Activated naive CD8-positive, alpha-beta T cell (primary cell): ENCODE measurements around the gene COQ9.

Source experiments
- H3K27ac Mint-ChIP-seq: one replicate; pipeline ENCODE4 v1.8.0; 2021; ENCODE audit warnings: mixed read lengths
- H3K27me3 Mint-ChIP-seq: one replicate; pipeline ENCODE4 v1.8.0; 2021; ENCODE audit warnings: mixed read lengths
- H3K36me3 Mint-ChIP-seq: one replicate; pipeline ENCODE4 v1.8.0; 2021; ENCODE audit warnings: mixed read lengths
- H3K4me1 Mint-ChIP-seq: one replicate; pipeline ENCODE4 v1.8.0; 2021; ENCODE audit warnings: low read depth, mixed read lengths
- H3K4me3 Mint-ChIP-seq: one replicate; pipeline ENCODE4 v1.8.0; 2021; ENCODE audit warnings: mild to moderate bottlenecking, mixed read lengths
- H3K9me3 Mint-ChIP-seq: one replicate; pipeline ENCODE4 v1.8.0; 2021; ENCODE audit warnings: low read depth, mixed read lengths

The COQ9 gene

DNA sequence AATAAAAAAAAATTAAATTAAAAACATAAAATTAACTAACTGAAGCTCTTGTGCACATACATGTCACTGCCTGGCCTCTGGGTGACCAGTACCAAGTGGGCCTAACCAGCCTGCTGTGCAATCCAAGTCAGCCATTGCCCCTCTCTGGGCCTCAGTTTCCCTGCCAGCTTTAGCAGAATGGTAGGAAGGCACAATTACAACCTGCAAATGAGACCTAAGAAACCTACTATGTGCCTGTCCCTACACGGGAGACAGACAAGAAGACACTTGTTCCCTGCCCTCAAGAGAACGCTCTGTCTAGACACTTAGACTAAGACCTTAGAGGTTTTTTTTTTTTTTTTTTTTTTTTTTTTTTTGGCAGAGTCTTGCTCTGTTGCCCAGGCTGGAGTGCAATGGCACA is 1.8 kb upstream of the COQ9 start:
- Mint-ChIP-seq H3K36me3 (peaks cover 8% of the 10 kb centered on the region), H3K9me3 (no peaks in the 10 kb centered on the region), H3K4me1 (peaks cover 42% of the 10 kb centered on the region), H3K27ac (no peak overlapping the region), H3K27me3 (no peaks in the 10 kb centered on the region), H3K4me3 (peak overlapping the region; percentile 67)

DNA sequence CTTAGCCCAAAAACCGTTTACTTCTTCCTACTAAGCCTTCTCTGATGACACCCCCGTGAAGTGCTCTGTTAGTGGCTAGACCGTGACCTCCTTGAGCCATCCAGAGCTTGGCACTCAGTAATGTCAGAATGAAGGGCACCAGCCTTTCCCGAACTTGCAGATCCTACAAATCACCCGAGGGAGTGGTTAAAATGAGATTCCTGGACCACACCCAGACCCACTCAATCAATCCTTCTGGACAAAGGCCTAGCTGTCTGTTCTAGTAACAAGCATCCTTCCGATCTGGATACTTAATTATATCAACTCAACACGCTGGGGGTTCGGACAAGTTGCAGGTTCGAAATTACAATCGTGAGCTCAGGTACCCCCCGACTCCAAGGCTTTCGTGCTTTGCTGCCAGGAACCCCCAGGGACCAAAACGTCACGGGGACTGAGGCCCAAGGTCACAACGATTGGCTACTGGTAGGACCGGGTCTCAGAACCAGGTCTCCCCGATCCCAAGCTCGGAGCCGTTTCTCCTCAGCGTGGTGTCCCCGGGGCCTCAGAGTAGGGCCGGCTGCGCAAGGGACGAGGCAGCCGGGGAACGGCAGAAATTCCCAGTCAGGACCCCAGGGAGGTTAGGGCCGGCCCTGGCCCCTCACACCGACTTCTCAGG is 621 bp upstream of the COQ9 start:
- H3K4me1 Mint-ChIP-seq: peaks cover 39% of the 10 kb centered on the region
- H3K27me3 Mint-ChIP-seq: no peaks in the 10 kb centered on the region
- peak overlapping the region; percentile 91 for H3K27ac Mint-ChIP-seq
- peak overlapping the region; percentile 94 for H3K4me3 Mint-ChIP-seq
- H3K36me3 Mint-ChIP-seq: peaks cover 1% of the 10 kb centered on the region
- no peaks in the 10 kb centered on the region for H3K9me3 Mint-ChIP-seq

DNA sequence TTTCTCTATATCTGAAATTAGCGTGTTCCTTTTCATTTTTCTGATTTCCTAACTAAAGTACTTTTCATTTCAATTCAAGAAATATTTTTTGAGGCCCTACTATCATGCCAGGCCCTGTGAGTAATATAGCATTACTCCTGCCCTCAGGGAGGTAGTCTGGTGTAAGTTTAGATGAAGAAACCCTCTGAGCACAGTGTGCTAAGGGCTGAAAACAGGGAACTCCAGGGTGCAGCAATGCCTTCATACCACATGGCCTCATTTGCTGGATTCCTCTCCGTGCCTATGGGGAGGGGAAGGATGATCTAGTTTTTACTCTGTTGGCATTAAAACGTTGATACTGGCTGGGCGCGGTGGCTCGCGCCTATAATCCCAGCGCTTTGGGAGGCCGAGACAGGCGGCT is 4.7 kb downstream of the COQ9 start:
- Mint-ChIP-seq H3K4me1 (peaks cover 14% of the 10 kb centered on the region), H3K27me3 (no peaks in the 10 kb centered on the region), H3K36me3 (peaks cover 3% of the 10 kb centered on the region), H3K27ac (no peak overlapping the region), H3K9me3 (no peaks in the 10 kb centered on the region), H3K4me3 (no peak overlapping the region)

DNA sequence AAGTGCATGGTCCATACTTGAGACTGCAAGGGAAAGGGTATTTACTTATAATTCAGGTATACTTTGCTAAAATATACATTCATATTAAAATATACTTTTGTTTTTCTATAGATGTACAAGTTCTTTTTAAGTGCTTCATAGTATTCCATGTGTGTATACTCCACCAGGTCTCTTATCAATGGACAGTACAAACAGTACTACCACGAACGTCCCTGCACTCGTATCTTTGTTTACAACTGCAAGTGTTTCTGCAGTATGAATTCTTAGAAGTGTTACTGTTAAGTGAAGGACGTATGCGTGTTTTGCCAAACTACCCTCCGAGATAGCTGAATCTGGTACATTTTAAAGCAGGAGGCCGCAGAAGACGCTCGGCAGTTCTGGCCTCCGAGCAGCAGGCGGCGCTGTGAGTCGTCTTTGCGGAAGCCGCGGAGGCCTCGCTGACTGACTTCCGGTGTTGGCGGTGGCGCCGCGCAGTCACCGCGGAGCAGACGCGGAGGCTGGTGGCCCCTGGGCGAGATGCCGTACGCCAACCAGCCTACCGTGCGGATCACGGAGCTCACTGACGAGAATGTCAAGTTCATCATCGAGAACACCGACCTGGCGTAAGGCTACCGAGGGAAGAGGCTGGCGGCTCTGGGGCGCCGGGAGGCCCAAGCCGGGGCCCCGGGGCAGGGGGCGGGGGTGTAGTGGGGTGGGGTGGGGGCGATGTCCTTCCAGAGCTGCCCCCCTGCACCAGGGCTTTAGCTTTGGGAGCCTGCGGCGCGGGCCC is 15.1 kb downstream of the COQ9 start, which contains the start of gene POLR2C:
Gene POLR2C (plus strand): TSS at position 471 of the 769 bp plus-strand sequence. CDS start 46 bp downstream, at position 517.
- no peaks in the 10 kb centered on the region for H3K27me3 Mint-ChIP-seq
- peak within 1 kb of the TSS; percentile 100 for H3K27ac Mint-ChIP-seq
- H3K36me3 Mint-ChIP-seq: peaks cover 8% of the 10 kb centered on the region
- peak within 1 kb of the TSS; percentile 100 for H3K4me3 Mint-ChIP-seq
- H3K9me3 Mint-ChIP-seq: no peaks in the 10 kb centered on the region
- peaks cover 30% of the 10 kb centered on the region for H3K4me1 Mint-ChIP-seq

DNA sequence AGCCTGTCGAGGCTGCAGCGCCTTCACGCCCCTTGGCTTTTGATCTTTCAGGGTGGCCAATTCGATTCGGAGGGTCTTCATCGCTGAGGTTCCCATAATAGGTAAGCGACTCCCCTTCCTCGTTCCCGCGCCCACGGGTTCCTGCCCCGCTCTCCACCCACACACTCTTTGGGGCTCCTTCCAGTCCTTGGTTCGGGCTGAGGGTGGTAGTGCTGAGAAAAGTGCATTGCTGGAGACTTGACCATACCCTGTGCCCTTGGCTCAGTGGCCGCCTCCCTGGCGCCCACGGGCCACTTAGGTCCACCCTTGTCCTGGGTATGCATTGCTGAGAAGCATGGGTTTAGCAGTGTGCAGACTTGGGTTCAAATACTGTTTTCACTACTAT is 15.7 kb downstream of the COQ9 start:
- peak overlapping the region; percentile 100 for H3K4me3 Mint-ChIP-seq
- H3K9me3 Mint-ChIP-seq: no peaks in the 10 kb centered on the region
- peak overlapping the region; percentile 100 for H3K27ac Mint-ChIP-seq
- no peaks in the 10 kb centered on the region for H3K27me3 Mint-ChIP-seq
- peaks cover 8% of the 10 kb centered on the region for H3K36me3 Mint-ChIP-seq
- H3K4me1 Mint-ChIP-seq: peaks cover 30% of the 10 kb centered on the region

DNA sequence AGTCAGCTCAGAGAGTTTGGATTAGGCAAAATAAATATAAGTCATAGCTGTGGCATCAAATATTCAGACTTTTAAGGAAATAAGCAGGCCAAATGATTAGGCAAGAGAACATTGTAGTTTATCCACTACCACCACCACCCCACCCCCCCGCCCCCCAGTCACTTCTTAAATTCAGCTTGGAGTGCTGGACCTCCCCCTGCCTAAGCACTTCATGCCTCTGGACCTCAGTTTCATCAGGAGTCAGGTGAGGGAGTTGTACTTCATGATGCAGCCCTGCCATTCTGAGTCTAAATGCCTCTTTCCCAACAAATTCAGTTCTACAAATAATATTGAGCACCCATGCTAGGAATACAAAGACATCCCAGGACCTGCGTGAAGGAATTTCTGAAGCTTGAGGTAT is 17.2 kb downstream of the COQ9 start:
- Mint-ChIP-seq H3K36me3 (peaks cover 9% of the 10 kb centered on the region), H3K4me1 (peaks cover 30% of the 10 kb centered on the region), H3K27ac (no peak overlapping the region), H3K27me3 (no peaks in the 10 kb centered on the region), H3K9me3 (no peaks in the 10 kb centered on the region), H3K4me3 (peak overlapping the region; percentile 100)

DNA sequence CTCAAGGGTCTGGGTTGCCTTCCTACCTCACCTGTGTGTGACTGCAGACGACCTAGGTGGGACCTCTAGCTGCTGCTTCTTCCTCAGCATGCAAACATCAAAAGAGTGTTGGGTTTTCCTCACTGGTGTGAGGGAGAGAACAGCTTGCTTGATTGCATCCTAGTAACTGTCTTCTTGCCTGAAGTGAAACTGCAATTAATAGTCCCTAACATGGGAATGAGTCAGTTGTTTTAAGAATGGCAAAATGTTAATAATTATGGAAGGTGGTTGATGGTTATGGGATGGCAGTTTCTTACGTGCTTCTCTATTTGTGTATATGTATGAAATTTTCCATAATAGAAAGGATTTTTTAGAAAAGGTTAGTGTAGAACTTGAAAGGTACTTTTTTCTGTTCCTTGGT is 21.1 kb downstream of the COQ9 start:
- no peaks in the 10 kb centered on the region for H3K9me3 Mint-ChIP-seq
- peaks cover 23% of the 10 kb centered on the region for H3K4me1 Mint-ChIP-seq
- H3K27me3 Mint-ChIP-seq: no peaks in the 10 kb centered on the region
- peaks cover 8% of the 10 kb centered on the region for H3K36me3 Mint-ChIP-seq
- no peak overlapping the region for H3K4me3 Mint-ChIP-seq
- H3K27ac Mint-ChIP-seq: peak overlapping the region; percentile 17

DNA sequence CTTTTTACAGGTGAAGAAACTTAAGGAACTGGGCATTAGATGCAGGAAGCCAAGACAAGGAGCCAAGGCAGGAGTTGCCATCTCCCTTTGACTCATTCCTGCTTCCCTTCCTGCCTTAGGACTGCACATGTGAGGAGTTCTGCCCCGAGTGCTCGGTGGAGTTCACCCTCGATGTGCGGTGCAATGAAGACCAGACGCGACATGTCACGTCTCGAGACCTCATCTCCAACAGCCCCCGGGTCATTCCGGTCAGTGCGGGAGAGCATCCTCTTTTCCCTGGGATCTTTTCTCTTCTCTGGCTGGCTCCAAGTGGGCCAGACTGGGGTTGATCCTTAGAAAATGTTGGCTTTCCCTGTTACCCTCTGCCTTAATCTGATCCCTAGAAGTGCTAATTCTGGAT is 21.8 kb downstream of the COQ9 start:
- Mint-ChIP-seq H3K36me3 (peaks cover 7% of the 10 kb centered on the region), H3K4me3 (no peak overlapping the region), H3K4me1 (peaks cover 16% of the 10 kb centered on the region), H3K27ac (no peak overlapping the region), H3K9me3 (no peaks in the 10 kb centered on the region), H3K27me3 (no peaks in the 10 kb centered on the region)

DNA sequence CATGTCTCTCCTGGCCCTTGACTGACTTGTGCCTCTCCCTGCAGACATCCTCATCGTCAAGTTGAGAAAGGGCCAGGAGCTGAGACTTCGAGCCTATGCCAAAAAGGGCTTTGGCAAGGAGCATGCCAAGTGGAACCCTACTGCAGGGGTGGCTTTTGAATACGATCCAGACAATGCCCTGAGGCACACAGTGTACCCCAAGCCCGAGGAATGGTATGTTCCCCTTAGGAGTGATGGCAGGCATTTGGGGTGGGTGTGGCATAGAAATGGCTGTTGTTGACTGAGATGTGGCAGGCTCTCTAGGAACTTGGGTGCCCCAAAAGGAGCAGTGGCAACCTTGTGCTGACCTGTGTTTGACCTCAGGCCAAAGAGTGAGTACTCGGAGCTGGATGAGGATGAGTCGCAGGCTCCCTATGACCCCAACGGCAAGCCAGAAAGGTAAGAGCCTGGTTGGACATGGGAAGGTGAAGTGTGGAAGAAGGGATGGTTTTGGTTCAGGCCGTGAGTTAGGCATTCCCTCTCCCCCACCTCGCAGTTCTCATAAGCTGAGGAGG is 22.7 kb downstream of the COQ9 start:
- H3K36me3 Mint-ChIP-seq: peaks cover 4% of the 10 kb centered on the region
- peaks cover 10% of the 10 kb centered on the region for H3K4me1 Mint-ChIP-seq
- H3K27ac Mint-ChIP-seq: no peak overlapping the region
- H3K27me3 Mint-ChIP-seq: no peaks in the 10 kb centered on the region
- no peaks in the 10 kb centered on the region for H3K9me3 Mint-ChIP-seq
- no peak overlapping the region for H3K4me3 Mint-ChIP-seq

DNA sequence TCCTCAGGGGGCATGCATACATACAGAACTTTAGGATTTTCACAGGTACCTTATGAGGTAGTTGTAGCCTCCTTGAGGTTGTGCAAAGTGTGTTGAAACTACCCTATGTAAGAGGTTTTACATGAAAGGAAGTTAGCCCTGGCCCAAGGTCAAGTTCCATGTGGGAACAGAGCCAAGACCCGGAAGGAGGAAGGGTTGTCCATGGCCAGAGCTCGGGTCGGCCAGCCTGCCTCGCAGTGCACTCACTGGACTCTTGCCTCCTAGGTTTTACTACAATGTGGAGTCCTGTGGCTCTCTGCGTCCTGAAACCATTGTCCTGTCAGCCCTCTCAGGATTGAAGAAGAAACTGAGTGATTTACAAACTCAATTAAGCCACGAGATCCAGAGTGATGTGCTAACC is 23.4 kb downstream of the COQ9 start:
- no peaks in the 10 kb centered on the region for H3K9me3 Mint-ChIP-seq
- H3K4me3 Mint-ChIP-seq: no peak overlapping the region
- H3K4me1 Mint-ChIP-seq: peaks cover 5% of the 10 kb centered on the region
- H3K27me3 Mint-ChIP-seq: no peaks in the 10 kb centered on the region
- peaks cover 2% of the 10 kb centered on the region for H3K36me3 Mint-ChIP-seq
- H3K27ac Mint-ChIP-seq: no peak overlapping the region

DNA sequence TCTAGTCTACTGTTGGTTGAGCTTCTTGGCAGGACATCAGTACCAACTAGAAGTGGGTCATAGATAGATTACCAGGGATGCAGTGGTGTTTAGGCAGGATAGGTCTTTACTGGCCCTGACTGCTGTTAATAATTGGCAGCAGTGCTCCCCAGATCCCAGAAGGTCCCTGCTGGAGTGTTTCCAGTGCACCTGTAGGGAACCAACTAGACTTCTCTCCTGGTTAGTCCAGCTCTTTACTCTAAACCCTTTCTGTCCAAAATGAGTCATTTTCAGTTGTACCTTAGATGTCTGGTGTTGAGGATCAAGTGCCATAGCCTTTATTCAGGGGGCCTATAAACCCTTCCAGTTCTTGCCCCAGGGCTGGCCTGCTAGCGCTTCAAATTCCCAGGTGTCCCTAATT is 23.9 kb downstream of the COQ9 start:
- Mint-ChIP-seq H3K9me3 (no peaks in the 10 kb centered on the region), H3K27ac (no peak overlapping the region), H3K27me3 (no peaks in the 10 kb centered on the region), H3K4me1 (peaks cover 6% of the 10 kb centered on the region), H3K4me3 (no peak overlapping the region), H3K36me3 (peaks cover 2% of the 10 kb centered on the region)

DNA sequence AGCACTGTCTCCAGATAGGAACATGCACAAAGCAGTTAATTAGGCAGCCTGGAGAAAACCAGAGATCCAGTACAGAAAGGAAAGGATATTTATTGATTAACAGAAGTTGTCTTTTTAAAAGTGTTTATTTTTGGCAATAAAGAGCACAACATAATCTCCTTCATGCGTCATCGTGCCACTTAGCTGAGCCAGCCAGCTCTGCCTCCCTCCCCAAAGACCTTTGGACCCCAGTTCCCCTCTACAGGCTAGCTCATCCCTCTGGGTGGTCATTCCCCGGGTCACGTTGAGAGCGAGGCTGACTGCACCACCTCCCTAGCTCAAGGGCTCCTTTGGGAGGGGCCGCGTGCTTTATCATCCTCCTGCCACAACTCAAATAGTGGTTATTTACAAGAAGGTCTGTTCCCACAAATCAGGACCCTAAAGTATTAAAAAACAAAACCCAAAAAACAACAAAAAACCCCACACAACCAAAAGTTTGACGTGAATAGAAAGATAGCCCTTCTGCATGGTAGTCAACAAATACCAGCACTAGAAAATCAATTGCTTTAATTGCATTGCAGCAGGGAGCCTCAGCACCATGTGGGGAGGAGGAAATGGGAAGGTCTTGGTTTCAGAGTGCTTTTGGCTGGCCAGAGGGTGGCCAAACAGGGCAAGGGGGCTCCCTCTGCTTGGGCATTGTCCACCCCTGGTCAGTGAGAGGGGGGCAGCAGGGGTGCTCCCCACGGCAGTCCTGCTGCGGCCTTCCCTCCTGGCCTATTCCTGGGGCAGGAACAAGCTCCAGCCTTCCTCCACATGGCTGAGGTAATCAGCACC is 24.8 kb downstream of the COQ9 start:
- H3K27ac Mint-ChIP-seq: peak overlapping the region; percentile 75
- peaks cover 10% of the 10 kb centered on the region for H3K4me1 Mint-ChIP-seq
- no peak overlapping the region for H3K4me3 Mint-ChIP-seq
- no peaks in the 10 kb centered on the region for H3K9me3 Mint-ChIP-seq
- peaks cover 2% of the 10 kb centered on the region for H3K36me3 Mint-ChIP-seq
- H3K27me3 Mint-ChIP-seq: no peaks in the 10 kb centered on the region

DNA sequence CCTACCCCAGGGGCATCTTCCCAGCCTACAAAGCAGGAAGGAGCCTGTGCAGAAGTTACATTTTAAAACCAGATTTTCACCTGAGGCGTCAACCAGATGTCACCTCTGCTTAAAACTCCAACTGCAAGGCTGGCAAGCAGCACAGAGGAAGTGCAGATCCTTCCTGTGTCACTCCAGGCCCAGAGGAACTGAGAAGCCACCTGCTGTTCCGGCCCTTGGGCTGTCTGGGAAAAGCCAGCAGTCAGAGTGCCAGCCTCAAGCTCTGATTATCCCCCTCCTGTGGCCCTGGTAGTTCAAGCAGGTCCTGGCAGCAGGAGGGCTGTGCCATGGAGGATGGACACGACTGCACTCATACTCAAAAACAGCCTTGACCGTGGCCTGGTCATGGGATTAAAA is 25.4 kb downstream of the COQ9 start:
- Mint-ChIP-seq H3K27ac (no peak overlapping the region), H3K9me3 (no peaks in the 10 kb centered on the region), H3K4me3 (no peak overlapping the region), H3K27me3 (no peaks in the 10 kb centered on the region), H3K4me1 (peaks cover 10% of the 10 kb centered on the region), H3K36me3 (peaks cover 2% of the 10 kb centered on the region)

DNA sequence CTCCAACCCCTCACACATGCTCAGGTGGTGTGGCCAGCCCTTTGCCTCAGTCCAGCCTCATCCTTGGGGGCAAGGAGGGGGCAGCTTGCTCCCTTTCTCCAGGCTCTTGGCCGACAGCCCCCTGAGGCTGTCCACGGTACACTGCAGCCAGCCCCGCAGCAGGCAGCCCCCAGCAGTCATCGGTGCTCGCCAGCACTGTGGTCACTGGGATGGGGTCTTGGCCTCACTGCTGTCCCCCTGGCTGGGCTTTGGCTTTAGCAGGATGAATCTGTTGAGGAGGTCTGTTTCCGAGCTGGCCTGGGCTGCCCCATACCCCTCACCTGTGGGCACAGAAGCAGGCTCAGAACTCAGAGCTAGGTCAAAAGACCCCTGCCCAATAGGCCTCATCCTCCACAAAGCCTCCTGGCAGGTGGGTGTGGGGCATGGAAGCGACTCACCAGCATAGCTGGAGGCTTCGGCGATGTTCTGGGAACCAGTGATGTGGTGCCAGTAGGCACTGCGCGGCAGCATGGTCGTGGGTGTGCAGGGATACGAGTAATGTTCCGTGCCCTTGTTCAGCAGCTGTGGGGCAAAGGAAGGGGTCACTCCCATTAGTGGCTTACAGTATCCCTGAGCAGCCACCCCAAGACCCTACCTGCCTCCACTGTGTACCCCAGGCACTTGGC is 26.0 kb downstream of the COQ9 start:
- no peaks in the 10 kb centered on the region for H3K27me3 Mint-ChIP-seq
- peaks cover under 1% of the 10 kb centered on the region for H3K36me3 Mint-ChIP-seq
- peaks cover 10% of the 10 kb centered on the region for H3K4me1 Mint-ChIP-seq
- no peaks in the 10 kb centered on the region for H3K9me3 Mint-ChIP-seq
- H3K4me3 Mint-ChIP-seq: no peak overlapping the region
- no peak overlapping the region for H3K27ac Mint-ChIP-seq
